NB4 (cell line): ENCODE measurements around the gene KCNAB1.

Source experiments
- POLR2A ChIP-seq: IDR thresholded peaks from 2 replicates; pipeline ENCODE4 v1.6.1; 2011; ENCODE audit warnings: mild to moderate bottlenecking; ENCODE audit not compliant: insufficient read length; ENCODE audit errors: extremely low read depth
- TF ChIP-seq, protein P1 (sequence below): IDR thresholded peaks from one replicate; pipeline ENCODE4 v1.5.1; 2012; ENCODE audit warnings: low read depth, low read length

- TF ChIP-seq, protein P1, sequence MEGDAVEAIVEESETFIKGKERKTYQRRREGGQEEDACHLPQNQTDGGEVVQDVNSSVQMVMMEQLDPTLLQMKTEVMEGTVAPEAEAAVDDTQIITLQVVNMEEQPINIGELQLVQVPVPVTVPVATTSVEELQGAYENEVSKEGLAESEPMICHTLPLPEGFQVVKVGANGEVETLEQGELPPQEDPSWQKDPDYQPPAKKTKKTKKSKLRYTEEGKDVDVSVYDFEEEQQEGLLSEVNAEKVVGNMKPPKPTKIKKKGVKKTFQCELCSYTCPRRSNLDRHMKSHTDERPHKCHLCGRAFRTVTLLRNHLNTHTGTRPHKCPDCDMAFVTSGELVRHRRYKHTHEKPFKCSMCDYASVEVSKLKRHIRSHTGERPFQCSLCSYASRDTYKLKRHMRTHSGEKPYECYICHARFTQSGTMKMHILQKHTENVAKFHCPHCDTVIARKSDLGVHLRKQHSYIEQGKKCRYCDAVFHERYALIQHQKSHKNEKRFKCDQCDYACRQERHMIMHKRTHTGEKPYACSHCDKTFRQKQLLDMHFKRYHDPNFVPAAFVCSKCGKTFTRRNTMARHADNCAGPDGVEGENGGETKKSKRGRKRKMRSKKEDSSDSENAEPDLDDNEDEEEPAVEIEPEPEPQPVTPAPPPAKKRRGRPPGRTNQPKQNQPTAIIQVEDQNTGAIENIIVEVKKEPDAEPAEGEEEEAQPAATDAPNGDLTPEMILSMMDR: no peak
- no peak for TF ChIP-seq POLR2A
Observed at GRCh38 chr3:156552973-156553372, 432.6 kb downstream of the KCNAB1 start.
